Skin of body (tissue), 2 donors: ENCODE results near the gene MOGAT1. TPM values are rescaled to one million over a fixed set of nuclear protein-coding genes. Genes with fewer than 3 reads are reported as not detected.
A peak's percentile ranks its signal among the peaks of the same experiment; 100 is the strongest.
"Not testable (repeated sequence)": the region's sequence is repeated elsewhere in the genome, so short reads cannot be mapped to it uniquely, and the experiment has no call there.

Experiments used
- DNase-seq: peaks from one replicate; lab custom pipeline; 2025; lab: John Stamatoyannopoulos, UW
- total RNA-seq: library from RNA; depleted of rRNA; stranded (reverse); fragments of >200 nt; gene quantifications from one replicate; pipeline ENCODE4 v1.2.3, GENCODE V29; 2014

Gene MOGAT1
- total RNA-seq, 1 donor from 2014 or later = 2.5 TPM

DNA sequence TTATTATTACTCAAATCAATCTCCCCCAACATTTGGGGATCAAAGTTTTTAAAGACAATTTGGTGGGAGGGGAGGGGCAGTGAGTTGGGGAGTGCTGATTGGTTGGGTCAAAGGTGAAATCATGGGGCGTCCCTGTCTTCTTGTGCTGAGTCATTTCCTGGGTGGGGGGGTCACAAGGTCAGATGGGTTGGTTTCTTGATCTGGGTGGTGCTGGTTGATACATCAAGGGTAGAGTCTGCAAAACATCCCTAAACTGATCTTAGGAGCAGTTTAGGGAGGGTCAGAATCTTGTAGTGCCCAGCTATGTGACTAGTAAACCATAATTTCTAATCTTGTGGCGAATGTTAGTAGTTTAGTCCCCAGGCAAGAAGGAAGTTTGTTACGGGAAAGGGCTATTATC lies 67.4 kb downstream of the MOGAT1 start:
- DNase-seq = no peak

DNA sequence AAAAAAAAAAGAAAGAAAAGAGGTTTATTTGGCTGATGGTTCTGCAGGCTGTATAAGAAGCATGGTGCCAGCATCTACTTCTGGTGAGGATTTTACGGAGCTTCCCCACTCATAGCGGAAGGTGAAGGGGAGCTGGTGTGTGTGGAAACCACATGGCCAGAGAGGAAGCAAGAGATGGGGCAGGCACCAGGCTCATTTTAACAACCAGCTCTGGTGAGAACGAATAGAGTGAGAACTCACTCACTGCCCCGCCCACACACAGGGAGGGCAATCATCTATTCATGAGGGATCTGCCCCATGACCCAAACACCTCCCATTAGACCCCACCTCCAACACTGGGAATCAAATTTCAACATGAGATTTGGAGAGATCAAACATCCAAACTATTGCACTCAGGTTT lies 68.5 kb downstream of the MOGAT1 start:
- DNase-seq = no peak

DNA sequence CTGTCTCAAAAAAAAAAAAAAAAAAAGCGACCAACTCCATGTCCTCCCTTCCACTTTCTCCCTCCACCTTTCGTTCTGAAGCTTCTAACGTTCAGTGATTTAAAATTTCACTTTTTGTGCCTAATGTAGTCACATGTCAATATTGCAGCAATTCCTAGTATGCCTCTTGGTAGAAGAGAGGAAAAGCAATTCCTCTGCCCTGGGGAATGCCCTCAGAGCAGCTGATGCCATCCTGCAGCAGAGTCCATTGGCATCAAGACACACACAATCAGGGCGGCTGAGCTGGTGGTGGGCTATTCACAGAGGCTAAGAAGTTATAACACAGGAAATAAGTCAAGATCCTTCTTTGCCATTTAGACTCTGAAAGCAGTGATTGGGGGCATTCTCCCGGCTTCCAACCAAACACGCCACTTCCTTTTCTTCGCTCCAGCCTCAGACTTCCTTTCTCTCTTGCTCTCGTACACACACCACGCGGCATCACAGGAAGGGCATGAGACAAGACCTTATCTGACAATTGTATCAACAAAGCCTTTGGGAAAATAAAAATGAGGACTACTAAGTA lies 71.9 kb downstream of the MOGAT1 start:
- DNase-seq = no peak

GRCh38 chr2:222745836-222746559 lies 74.5 kb downstream of the MOGAT1 start:
- DNase-seq = no peak

- DNase-seq = no peak
Measured at GRCh38 chr2:222747526-222748160, 76.2 kb downstream of the MOGAT1 start.

GRCh38 chr2:222750533-222750932 lies 79.1 kb downstream of the MOGAT1 start:
- no peak for DNase-seq

- no peak for DNase-seq
Measured at GRCh38 chr2:222751238-222751637, 79.8 kb downstream of the MOGAT1 start.

GRCh38 chr2:222751821-222752719 lies 80.6 kb downstream of the MOGAT1 start:
- no peak for DNase-seq

DNA sequence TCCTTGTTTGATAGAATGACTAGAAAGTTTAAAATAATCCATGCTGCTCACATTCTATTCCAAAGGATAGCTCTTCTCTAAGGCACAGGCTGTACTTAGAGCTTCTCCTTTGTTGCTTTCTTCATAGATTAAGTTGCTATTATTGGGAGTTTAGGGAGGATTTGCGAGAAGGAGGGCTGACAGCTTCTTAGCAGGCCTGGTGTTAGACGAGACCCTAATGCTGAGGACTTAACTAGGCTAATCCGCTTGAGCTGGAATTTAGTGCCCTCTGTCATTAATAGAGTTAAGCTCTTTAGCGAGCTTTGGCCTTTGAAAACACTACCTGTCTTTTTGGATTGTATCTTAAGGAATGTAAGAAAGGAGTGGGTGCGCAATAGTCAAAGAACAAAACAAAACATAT lies 81.3 kb downstream of the MOGAT1 start:
- no peak for DNase-seq

DNA sequence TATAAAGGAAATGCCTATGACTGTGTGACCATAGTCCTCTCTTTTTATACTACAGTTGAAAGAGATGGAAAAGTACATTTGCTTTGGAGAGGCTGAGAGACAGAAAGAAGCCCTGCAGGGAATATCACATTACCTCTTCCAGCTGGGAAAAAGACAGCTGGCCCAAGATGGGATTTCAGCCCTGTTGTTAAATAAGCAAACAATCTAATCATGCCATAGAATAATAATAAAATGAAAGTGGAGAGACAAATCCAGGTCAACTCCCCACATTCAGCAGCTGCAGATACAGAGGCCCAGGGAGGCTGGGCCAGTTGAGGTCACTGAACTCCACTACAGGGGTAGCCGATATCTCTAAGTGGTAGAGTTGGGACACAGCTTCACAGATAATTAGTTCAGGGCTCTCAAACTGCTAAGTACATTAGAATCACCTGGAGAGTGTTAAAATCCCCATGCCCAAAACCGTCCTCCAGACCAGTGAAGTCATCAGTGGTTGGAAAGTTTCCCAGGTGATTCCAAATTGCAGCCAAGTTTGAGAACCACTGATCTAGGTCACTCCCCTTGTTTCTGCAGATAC lies 81.9 kb downstream of the MOGAT1 start:
- peak; percentile 61 for DNase-seq

- no peak for DNase-seq
Measured at GRCh38 chr2:222754324-222754930, 83.0 kb downstream of the MOGAT1 start.

- DNase-seq = not testable (repeated sequence)
Measured at GRCh38 chr2:222755593-222755992, 84.1 kb downstream of the MOGAT1 start.

DNA sequence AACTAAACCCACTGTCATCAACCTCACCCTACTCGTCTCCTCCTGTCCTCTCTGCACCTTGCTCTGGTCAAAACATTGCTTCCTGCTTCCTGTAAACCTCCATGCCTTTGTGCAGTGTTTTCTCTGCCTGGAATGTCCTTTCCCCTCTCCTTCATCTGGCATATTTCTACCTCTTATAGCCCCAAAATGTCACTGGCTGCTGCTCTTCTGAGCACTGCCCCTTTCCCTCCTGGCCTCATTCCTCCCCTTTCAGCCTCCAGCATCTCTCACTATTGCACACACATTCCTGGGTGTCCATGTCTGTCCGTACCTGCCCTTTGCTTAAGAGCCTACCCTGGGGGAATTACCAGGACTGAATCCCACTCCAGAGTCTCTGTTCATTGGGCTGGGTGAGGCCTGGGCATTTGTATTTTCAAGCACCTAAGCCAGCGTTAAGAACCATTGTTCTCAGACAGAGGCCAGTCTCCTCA lies 84.9 kb downstream of the MOGAT1 start:
- DNase-seq = no peak

- DNase-seq = no peak
Measured at GRCh38 chr2:222756951-222757650, 85.6 kb downstream of the MOGAT1 start.

Other genes with a start within 250 kb of the MOGAT1 start
- gene SGPP2, start 247.1 kb upstream of the MOGAT1 start, total RNA-seq = 11.2 TPM
- 12.6 TPM for gene FARSB, start 15.6 kb upstream of the MOGAT1 start, total RNA-seq
- 56.7 TPM for gene ACSL3, start 189.4 kb downstream of the MOGAT1 start, total RNA-seq